SH-SY5Y (cell line): Measurements from ENCODE around the gene ITGB2.

Source experiments
- GATA2 ChIP-seq: IDR thresholded peaks from 2 replicates; pipeline ENCODE4 v1.6.1; 2011; ENCODE audit warnings: mild to moderate bottlenecking, low read depth, low read length
- GATA3 ChIP-seq: IDR thresholded peaks from 2 replicates; pipeline ENCODE4 v1.6.1; 2011; ENCODE audit warnings: low read depth, mild to moderate bottlenecking, low read length, moderate library complexity

DNA sequence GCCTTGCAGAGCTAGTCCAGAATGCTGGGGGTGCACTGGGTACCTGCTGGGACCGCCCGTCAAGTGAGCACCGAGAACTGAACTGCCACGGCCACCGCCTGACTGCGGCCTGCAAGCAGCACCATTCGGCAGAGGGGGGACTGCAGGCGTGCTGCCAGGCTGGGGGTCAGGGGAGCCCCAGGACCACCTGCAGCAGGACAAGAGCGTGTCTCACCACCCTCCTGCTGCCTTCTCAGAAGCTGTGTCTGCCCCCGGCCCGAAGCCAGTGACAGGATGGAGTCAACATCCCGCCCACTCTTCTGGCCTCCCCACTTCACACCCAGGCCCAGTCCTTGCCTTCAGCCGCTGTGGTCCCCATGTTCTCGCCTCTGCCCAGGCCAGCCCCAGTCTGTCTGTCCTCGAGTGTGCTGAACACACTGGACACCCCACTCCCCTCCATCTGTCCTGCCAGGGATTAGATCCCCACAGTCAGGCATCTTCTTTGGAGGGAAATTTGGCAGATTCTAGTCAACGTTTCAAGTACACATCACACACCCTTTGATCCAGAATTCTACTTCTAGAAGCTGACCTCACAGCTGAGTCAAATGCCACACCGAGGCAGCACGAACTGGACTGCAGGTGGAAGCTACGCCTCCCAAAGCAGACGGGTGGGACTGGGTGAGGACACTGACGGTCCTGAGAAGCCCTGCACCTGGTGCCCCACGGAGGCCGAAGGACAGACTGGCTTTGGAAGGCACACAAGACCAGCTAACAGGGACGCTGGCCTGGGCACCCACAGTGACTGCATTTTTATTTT lies 73.2 kb downstream of the ITGB2 start:
- TF ChIP-seq GATA2 (no peak), GATA3 (no peak)
